ENCODE measurements around the gene TCF7L1.

DNA sequence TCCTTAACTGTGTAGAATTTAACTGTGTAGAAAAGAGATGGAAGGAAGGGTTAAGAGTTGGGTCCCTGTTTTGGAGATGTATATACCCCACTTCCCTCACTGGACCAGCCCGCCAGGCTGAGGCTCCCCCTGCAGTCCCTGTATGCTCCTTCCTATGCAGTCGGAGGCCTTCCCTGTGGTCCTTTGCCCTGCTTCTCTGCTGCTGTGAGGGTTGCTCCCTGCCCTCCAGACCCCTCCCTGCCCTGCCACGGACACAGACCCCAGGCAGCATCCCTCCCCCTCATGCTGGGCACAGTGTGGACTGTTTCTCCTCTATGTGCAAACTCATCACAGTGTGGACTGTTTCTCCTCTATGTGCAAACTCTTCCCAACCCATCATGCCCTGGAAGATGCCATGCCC, 105.9 kb downstream of the TCF7L1 start:
- TF ChIP-seq EP300 (IDR thresholded peaks at IDR 0.05) (no peak), POLR2AphosphoS5 (IDR thresholded peaks at IDR 0.05) (no peak)
- TF ChIP-seq, protein P1, sequence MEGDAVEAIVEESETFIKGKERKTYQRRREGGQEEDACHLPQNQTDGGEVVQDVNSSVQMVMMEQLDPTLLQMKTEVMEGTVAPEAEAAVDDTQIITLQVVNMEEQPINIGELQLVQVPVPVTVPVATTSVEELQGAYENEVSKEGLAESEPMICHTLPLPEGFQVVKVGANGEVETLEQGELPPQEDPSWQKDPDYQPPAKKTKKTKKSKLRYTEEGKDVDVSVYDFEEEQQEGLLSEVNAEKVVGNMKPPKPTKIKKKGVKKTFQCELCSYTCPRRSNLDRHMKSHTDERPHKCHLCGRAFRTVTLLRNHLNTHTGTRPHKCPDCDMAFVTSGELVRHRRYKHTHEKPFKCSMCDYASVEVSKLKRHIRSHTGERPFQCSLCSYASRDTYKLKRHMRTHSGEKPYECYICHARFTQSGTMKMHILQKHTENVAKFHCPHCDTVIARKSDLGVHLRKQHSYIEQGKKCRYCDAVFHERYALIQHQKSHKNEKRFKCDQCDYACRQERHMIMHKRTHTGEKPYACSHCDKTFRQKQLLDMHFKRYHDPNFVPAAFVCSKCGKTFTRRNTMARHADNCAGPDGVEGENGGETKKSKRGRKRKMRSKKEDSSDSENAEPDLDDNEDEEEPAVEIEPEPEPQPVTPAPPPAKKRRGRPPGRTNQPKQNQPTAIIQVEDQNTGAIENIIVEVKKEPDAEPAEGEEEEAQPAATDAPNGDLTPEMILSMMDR (IDR thresholded peaks at IDR 0.05), result no peak

All from suprapubic skin (tissue), 4 donors.